ENCODE data around the gene ZNF672.

Gene ZNF672

DNA sequence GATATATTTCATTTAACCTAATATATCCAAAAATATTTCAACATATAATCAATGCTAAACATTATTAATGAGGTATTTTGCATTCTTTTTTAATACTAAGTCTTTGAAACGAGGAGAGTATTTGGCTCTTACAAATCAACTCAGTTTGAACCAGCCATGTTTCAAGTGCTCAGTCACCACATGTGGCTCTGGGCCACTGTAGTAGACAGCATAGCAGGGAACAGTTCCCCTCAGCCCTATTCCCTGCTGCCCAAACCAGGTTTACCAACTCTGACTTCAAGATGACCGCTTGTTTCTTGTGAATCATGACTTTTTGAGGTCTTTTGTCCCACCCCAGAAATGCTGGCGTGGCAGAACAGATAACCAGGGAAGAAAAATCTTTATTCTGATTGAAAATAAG, 5.7 kb downstream of the ZNF672 start:
- H3K18ac ChIP-seq (ENCODE audit: low read depth in 1 of 2, low read length in 2 of 2), result no peak overlapping the region
- peaks cover 9% of the 10 kb centered on the region for H3K4me1 ChIP-seq (ENCODE audit: control insufficient read depth, insufficient read depth, low read depth, low read length)
- no peak overlapping the region for H3K27ac ChIP-seq (ENCODE audit: low read length, poor library complexity, severe bottlenecking)
- H3K27me3 ChIP-seq (ENCODE audit: control insufficient read depth in 1 of 2, insufficient read depth in 1 of 2, low read length in 2 of 2), result no peaks in the 10 kb centered on the region
- peak overlapping the region; percentile 36 for H3K9ac ChIP-seq (ENCODE audit: low read length)
- no peak overlapping the region for H2AFZ ChIP-seq (ENCODE audit: low read depth, low read length)
- H2BK5ac ChIP-seq (ENCODE audit: low read depth, low read length, poor library complexity, severe bottlenecking), result no peak overlapping the region
- no peaks in the 10 kb centered on the region for H3K9me3 ChIP-seq (ENCODE audit: control insufficient read depth, low read length)
- no peak overlapping the region for H2AK5ac ChIP-seq (ENCODE audit: low read length, severe bottlenecking)
- peaks cover 44% of the 10 kb centered on the region for H3K79me1 ChIP-seq (replicated peaks; ENCODE audit: low read length, poor library complexity, severe bottlenecking)
- H3K4ac ChIP-seq (ENCODE audit: low read depth in 1 of 2, low read length in 2 of 2), result no peak overlapping the region
- H3K36me3 ChIP-seq (ENCODE audit: control insufficient read depth in 1 of 2, insufficient read depth in 2 of 2, low read depth in 1 of 2, low read length in 2 of 2), result peaks cover 41 to 45% of the 10 kb centered on the region in 2 experiments
- no peak overlapping the region for H4K8ac ChIP-seq (ENCODE audit: low read length)
- 95% methylated on average over 1 of the region's 3 CpGs for WGBS
- no peak overlapping the region for H4K91ac ChIP-seq (ENCODE audit: low read length)
- H3K14ac ChIP-seq (ENCODE audit: low read length in 2 of 2), result no peak overlapping the region
- H3K23ac ChIP-seq (ENCODE audit: low read length in 2 of 2), result no peak overlapping the region
- H3K4me3 ChIP-seq (ENCODE audit: insufficient read depth in 1 of 2, low read depth in 1 of 2, low read length in 2 of 2), result no peak overlapping the region
- H2BK12ac ChIP-seq (ENCODE audit: low read length in 2 of 2), result no peak overlapping the region
- no peak overlapping the region for H3K4me2 ChIP-seq (ENCODE audit: low read length, poor library complexity, severe bottlenecking)
- DNase-seq, result no peak
- H2BK15ac ChIP-seq (ENCODE audit: low read depth, poor library complexity, severe bottlenecking), result no peak overlapping the region
- H2BK120ac ChIP-seq (ENCODE audit: low read depth, low read length), result no peak overlapping the region

DNA sequence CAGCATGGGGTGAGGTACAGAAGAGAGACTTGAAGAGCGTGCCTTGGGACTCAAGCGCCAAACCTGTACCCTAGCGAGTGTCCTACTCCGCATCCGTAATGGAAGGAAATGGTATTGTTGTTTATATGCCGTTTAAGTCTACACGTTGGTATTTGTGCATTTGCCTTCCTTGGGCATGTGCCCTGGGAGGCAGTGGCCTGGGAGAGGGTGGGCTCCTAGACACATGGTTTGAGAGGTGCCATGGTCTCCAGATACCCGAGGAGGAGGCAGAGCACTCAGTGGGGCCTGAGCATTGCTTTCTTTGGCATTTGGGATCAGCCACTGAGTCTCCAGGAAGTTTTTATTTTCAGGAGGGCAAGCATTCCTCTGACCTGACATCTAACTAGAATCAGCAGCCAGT, 6.5 kb downstream of the ZNF672 start:
- no peak overlapping the region for H4K91ac ChIP-seq (ENCODE audit: low read length)
- H2BK5ac ChIP-seq (ENCODE audit: low read depth, low read length, poor library complexity, severe bottlenecking), result no peak overlapping the region
- no peak for DNase-seq
- H3K27me3 ChIP-seq (ENCODE audit: control insufficient read depth in 1 of 2, insufficient read depth in 1 of 2, low read length in 2 of 2), result no peaks in the 10 kb centered on the region
- H3K9ac ChIP-seq (ENCODE audit: low read length), result no peak overlapping the region
- peaks cover 46% of the 10 kb centered on the region for H3K79me1 ChIP-seq (replicated peaks; ENCODE audit: low read length, poor library complexity, severe bottlenecking)
- H3K36me3 ChIP-seq (ENCODE audit: control insufficient read depth in 1 of 2, insufficient read depth in 2 of 2, low read depth in 1 of 2, low read length in 2 of 2), result peaks cover 50 to 52% of the 10 kb centered on the region in 2 experiments
- no peak overlapping the region for H4K8ac ChIP-seq (ENCODE audit: low read length)
- no peak overlapping the region for H3K23ac ChIP-seq (ENCODE audit: low read length in 2 of 2)
- H3K4me2 ChIP-seq (ENCODE audit: low read length, poor library complexity, severe bottlenecking), result no peak overlapping the region
- no peaks in the 10 kb centered on the region for H3K9me3 ChIP-seq (ENCODE audit: control insufficient read depth, low read length)
- no peak overlapping the region for H3K18ac ChIP-seq (ENCODE audit: low read depth in 1 of 2, low read length in 2 of 2)
- 96% methylated on average over 8 of the region's 8 CpGs for WGBS
- H2BK12ac ChIP-seq (ENCODE audit: low read length in 2 of 2), result no peak overlapping the region
- no peak overlapping the region for H2AFZ ChIP-seq (ENCODE audit: low read depth, low read length)
- H2BK120ac ChIP-seq (ENCODE audit: low read depth, low read length), result no peak overlapping the region
- no peak overlapping the region for H3K27ac ChIP-seq (ENCODE audit: low read length, poor library complexity, severe bottlenecking)
- no peak overlapping the region for H2BK15ac ChIP-seq (ENCODE audit: low read depth, poor library complexity, severe bottlenecking)
- no peak overlapping the region for H3K4ac ChIP-seq (ENCODE audit: low read depth in 1 of 2, low read length in 2 of 2)
- no peak overlapping the region for H3K4me3 ChIP-seq (ENCODE audit: insufficient read depth in 1 of 2, low read depth in 1 of 2, low read length in 2 of 2)
- peaks cover 5% of the 10 kb centered on the region for H3K4me1 ChIP-seq (ENCODE audit: control insufficient read depth, insufficient read depth, low read depth, low read length)
- no peak overlapping the region for H3K14ac ChIP-seq (ENCODE audit: low read length in 2 of 2)
- no peak overlapping the region for H2AK5ac ChIP-seq (ENCODE audit: low read length, severe bottlenecking)

DNA sequence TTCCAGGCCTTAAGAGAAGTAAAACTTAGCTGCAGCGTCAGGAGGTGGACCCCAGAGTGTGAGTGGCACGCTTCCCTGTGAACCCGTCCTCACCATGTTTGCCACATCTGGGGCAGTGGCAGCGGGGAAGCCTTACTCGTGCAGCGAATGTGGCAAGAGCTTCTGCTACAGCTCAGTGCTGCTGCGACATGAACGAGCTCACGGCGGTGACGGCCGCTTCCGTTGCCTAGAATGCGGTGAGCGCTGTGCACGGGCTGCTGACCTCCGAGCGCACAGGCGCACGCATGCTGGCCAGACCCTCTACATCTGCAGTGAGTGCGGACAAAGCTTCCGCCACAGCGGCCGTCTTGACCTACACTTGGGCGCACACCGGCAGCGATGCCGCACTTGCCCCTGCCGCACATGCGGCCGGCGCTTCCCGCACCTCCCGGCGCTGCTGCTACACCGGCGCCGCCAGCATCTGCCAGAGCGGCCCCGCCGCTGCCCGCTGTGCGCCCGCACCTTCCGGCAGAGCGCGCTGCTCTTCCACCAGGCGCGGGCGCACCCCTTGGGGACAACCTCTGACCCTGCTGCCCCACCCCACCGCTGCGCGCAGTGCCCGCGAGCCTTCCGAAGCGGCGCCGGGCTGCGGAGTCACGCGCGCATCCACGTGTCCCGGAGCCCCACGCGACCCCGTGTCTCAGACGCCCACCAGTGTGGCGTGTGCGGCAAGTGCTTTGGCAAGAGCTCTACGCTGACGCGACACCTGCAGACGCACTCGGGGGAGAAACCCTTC, 9.3 kb downstream of the ZNF672 start:
- Histone ChIP-seq H3K18ac (ENCODE audit: low read depth in 1 of 2, low read length in 2 of 2) (no peak overlapping the region), H3K23ac (ENCODE audit: low read length in 2 of 2) (no peak overlapping the region), H2BK5ac (ENCODE audit: low read depth, low read length, poor library complexity, severe bottlenecking) (no peak overlapping the region), H3K4me2 (ENCODE audit: low read length, poor library complexity, severe bottlenecking) (no peak overlapping the region), H4K91ac (ENCODE audit: low read length) (no peak overlapping the region), H4K8ac (ENCODE audit: low read length) (no peak overlapping the region), H3K4ac (ENCODE audit: low read depth in 1 of 2, low read length in 2 of 2) (no peak overlapping the region), H2AK5ac (ENCODE audit: low read length, severe bottlenecking) (no peak overlapping the region), H2BK120ac (ENCODE audit: low read depth, low read length) (no peak overlapping the region), H3K9ac (ENCODE audit: low read length) (no peak overlapping the region), H2BK12ac (ENCODE audit: low read length in 2 of 2) (no peak overlapping the region), H3K9me3 (ENCODE audit: control insufficient read depth, low read length) (no peaks in the 10 kb centered on the region), H3K4me3 (ENCODE audit: insufficient read depth in 1 of 2, low read depth in 1 of 2, low read length in 2 of 2) (peak overlapping the region in 1 of 2 experiments; percentile 8), H3K14ac (ENCODE audit: low read length in 2 of 2) (no peak overlapping the region), H3K4me1 (ENCODE audit: control insufficient read depth, insufficient read depth, low read depth, low read length) (peaks cover 5% of the 10 kb centered on the region), H3K27ac (ENCODE audit: low read length, poor library complexity, severe bottlenecking) (no peak overlapping the region), H3K27me3 (ENCODE audit: control insufficient read depth in 1 of 2, insufficient read depth in 1 of 2, low read length in 2 of 2) (no peaks in the 10 kb centered on the region), H3K36me3 (ENCODE audit: control insufficient read depth in 1 of 2, insufficient read depth in 2 of 2, low read depth in 1 of 2, low read length in 2 of 2) (peaks cover 77% of the 10 kb centered on the region in 2 experiments), H2BK15ac (ENCODE audit: low read depth, poor library complexity, severe bottlenecking) (no peak overlapping the region), H3K79me1 (replicated peaks; ENCODE audit: low read length, poor library complexity, severe bottlenecking) (peaks cover 51% of the 10 kb centered on the region), H2AFZ (ENCODE audit: low read depth, low read length) (no peak overlapping the region)
- 98% methylated on average over 68 of the region's 76 CpGs for WGBS
- no peak for DNase-seq

DNA sequence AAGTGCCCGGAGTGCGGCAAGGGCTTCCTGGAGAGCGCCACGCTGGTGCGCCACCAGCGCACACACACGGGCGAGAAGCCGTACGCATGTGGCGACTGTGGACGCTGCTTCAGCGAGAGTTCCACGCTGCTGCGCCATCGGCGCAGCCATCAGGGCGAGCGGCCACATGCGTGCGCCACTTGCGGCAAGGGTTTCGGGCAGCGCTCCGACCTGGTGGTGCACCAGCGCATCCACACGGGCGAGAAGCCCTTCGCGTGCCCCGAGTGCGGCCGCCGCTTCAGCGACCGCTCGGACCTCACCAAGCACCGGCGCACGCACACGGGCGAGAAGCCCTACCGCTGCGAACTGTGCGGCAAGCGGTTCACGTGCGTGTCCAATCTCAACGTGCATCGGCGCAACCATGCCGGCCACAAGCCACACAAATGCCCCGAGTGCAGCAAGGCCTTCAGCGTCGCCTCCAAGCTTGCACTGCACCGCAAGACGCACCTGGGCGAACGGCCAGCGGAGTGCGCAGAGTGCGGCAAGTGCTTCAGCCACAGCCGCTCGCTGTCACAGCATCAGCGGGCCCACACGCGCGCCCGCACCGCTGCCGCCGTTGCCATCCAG, 10.0 kb downstream of the ZNF672 start:
- no peak overlapping the region for H2BK15ac ChIP-seq (ENCODE audit: low read depth, poor library complexity, severe bottlenecking)
- no peak overlapping the region for H3K23ac ChIP-seq (ENCODE audit: low read length in 2 of 2)
- no peak overlapping the region for H2BK5ac ChIP-seq (ENCODE audit: low read depth, low read length, poor library complexity, severe bottlenecking)
- peaks cover 2% of the 10 kb centered on the region for H3K4me1 ChIP-seq (ENCODE audit: control insufficient read depth, insufficient read depth, low read depth, low read length)
- no peaks in the 10 kb centered on the region for H3K9me3 ChIP-seq (ENCODE audit: control insufficient read depth, low read length)
- H3K27ac ChIP-seq (ENCODE audit: low read length, poor library complexity, severe bottlenecking), result no peak overlapping the region
- H3K4me3 ChIP-seq (ENCODE audit: insufficient read depth in 1 of 2, low read depth in 1 of 2, low read length in 2 of 2), result peak overlapping the region in 1 of 2 experiments; percentile 24
- no peak overlapping the region for H3K4ac ChIP-seq (ENCODE audit: low read depth in 1 of 2, low read length in 2 of 2)
- WGBS, result 97% methylated on average over 72 of the region's 72 CpGs
- H3K79me1 ChIP-seq (replicated peaks; ENCODE audit: low read length, poor library complexity, severe bottlenecking), result peaks cover 46% of the 10 kb centered on the region
- no peak overlapping the region for H2BK12ac ChIP-seq (ENCODE audit: low read length in 2 of 2)
- no peak overlapping the region for H3K14ac ChIP-seq (ENCODE audit: low read length in 2 of 2)
- DNase-seq, result no peak
- H3K18ac ChIP-seq (ENCODE audit: low read depth in 1 of 2, low read length in 2 of 2), result no peak overlapping the region
- H2BK120ac ChIP-seq (ENCODE audit: low read depth, low read length), result no peak overlapping the region
- no peak overlapping the region for H3K9ac ChIP-seq (ENCODE audit: low read length)
- peaks cover 76 to 79% of the 10 kb centered on the region in 2 experiments for H3K36me3 ChIP-seq (ENCODE audit: control insufficient read depth in 1 of 2, insufficient read depth in 2 of 2, low read depth in 1 of 2, low read length in 2 of 2)
- H2AFZ ChIP-seq (ENCODE audit: low read depth, low read length), result no peak overlapping the region
- no peak overlapping the region for H4K8ac ChIP-seq (ENCODE audit: low read length)
- no peaks in the 10 kb centered on the region for H3K27me3 ChIP-seq (ENCODE audit: control insufficient read depth in 1 of 2, insufficient read depth in 1 of 2, low read length in 2 of 2)
- no peak overlapping the region for H2AK5ac ChIP-seq (ENCODE audit: low read length, severe bottlenecking)
- no peak overlapping the region for H3K4me2 ChIP-seq (ENCODE audit: low read length, poor library complexity, severe bottlenecking)
- H4K91ac ChIP-seq (ENCODE audit: low read length), result no peak overlapping the region
